Astrocyte (in vitro differentiated cells and primary cell): ENCODE results near the gene UBR2. TPM values are rescaled to one million over a fixed set of nuclear protein-coding genes. Genes with fewer than 3 reads are reported as not detected.

Experiments
- DNase-seq: peaks from one replicate; pipeline ENCODE4 v3.0.0-alpha.2; 2010; ENCODE audit warnings: low read depth
- FAIRE-seq: peaks from 2 replicates; lab custom pipeline; 2011; peaks lifted over from hg19 to GRCh38; lab: Jason Lieb, UNC
- H2AFZ ChIP-seq: 2 replicates; pipeline ENCODE4 v1.6.0; 2012; ENCODE audit warnings: low read depth, low read length, inconsistent platforms
- H3K27ac ChIP-seq: 2 replicates; pipeline ENCODE4 v1.5.1; 2011; ENCODE audit warnings: low read depth, low read length, inconsistent platforms
- H3K27me3 ChIP-seq: 2 replicates; pipeline ENCODE4 v1.6.0; 2011; ENCODE audit warnings: low read length, inconsistent platforms; ENCODE audit not compliant: insufficient read depth
- H3K36me3 ChIP-seq: 2 replicates; pipeline ENCODE4 v1.5.1; 2011; ENCODE audit warnings: low read length, inconsistent platforms; ENCODE audit not compliant: insufficient read depth
- H3K4me1 ChIP-seq: 2 replicates; pipeline ENCODE4 v1.5.1; 2011; ENCODE audit warnings: low read length, inconsistent platforms; ENCODE audit not compliant: insufficient read depth
- H3K4me2 ChIP-seq: 2 replicates; pipeline ENCODE4 v1.6.0; 2012; ENCODE audit warnings: low read length, inconsistent platforms
- H3K4me3 ChIP-seq: 2 replicates; pipeline ENCODE4 v1.5.1; 2011; ENCODE audit warnings: low read depth, mild to moderate bottlenecking, low read length, inconsistent platforms; ENCODE audit not compliant: insufficient read depth
- H3K79me2 ChIP-seq: 2 replicates; pipeline ENCODE4 v1.6.0; 2012; ENCODE audit warnings: mild to moderate bottlenecking, low read length, inconsistent platforms; ENCODE audit not compliant: insufficient read depth
- H3K9ac ChIP-seq: 2 replicates; pipeline ENCODE4 v1.6.0; 2012; ENCODE audit warnings: mild to moderate bottlenecking, low read length, inconsistent platforms
- H3K9me3 ChIP-seq: 2 replicates; pipeline ENCODE4 v1.5.1; 2012; ENCODE audit warnings: low read depth, mild to moderate bottlenecking, low read length, inconsistent platforms; ENCODE audit not compliant: insufficient read depth
- H4K20me1 ChIP-seq: 2 replicates; pipeline ENCODE4 v1.6.0; 2012; ENCODE audit warnings: low read length, inconsistent platforms; ENCODE audit not compliant: insufficient read depth
- H3K27ac Mint-ChIP-seq: one replicate; pipeline ENCODE4 v1.8.0; 2021; ENCODE audit warnings: mild to moderate bottlenecking, mixed read lengths; ENCODE audit not compliant: unreplicated experiment
- H3K27me3 Mint-ChIP-seq: one replicate; pipeline ENCODE4 v1.8.0; 2021; ENCODE audit warnings: low read depth, mixed read lengths; ENCODE audit not compliant: unreplicated experiment
- H3K36me3 Mint-ChIP-seq: one replicate; pipeline ENCODE4 v1.8.0; 2021; ENCODE audit warnings: low read depth, mixed read lengths; ENCODE audit not compliant: unreplicated experiment
- H3K4me1 Mint-ChIP-seq: one replicate; pipeline ENCODE4 v1.8.0; 2021; ENCODE audit warnings: low read depth, mixed read lengths; ENCODE audit not compliant: unreplicated experiment
- H3K4me3 Mint-ChIP-seq: one replicate; pipeline ENCODE4 v1.8.0; 2021; ENCODE audit warnings: mild to moderate bottlenecking, moderate library complexity, mixed read lengths; ENCODE audit not compliant: unreplicated experiment
- H3K9me3 Mint-ChIP-seq: one replicate; pipeline ENCODE4 v1.8.0; 2021; ENCODE audit warnings: mild to moderate bottlenecking, mixed read lengths; ENCODE audit not compliant: unreplicated experiment
- CTCF ChIP-seq: IDR thresholded peaks from 2 replicates; pipeline ENCODE4 v1.5.1; 2011; ENCODE audit warnings: low read depth, mild to moderate bottlenecking, inconsistent platforms, low read length, moderate library complexity; ENCODE audit not compliant: insufficient read depth
- EZH2 ChIP-seq: IDR thresholded peaks from 2 replicates; pipeline ENCODE4 v1.6.1; 2012; ENCODE audit warnings: mild to moderate bottlenecking, low read length, inconsistent platforms; ENCODE audit not compliant: insufficient read depth
- total RNA-seq: library from RNA; stranded (reverse); gene quantifications from 2 replicates; pipeline ENCODE4 v1.2.1, GENCODE V29; 2021

UBR2 gene
- total RNA-seq, 1 donor from 2014 or later = 23.3 TPM

GRCh38 chr6:42550277-42550676 is 13.6 kb upstream of the UBR2 start:
- Mint-ChIP-seq H3K27me3 (no peaks in the 10 kb centered on the region), H3K4me3 (no peak overlapping the region), H3K9me3 (no peaks in the 10 kb centered on the region), H3K27ac (no peak overlapping the region), H3K4me1 (peaks cover 3% of the 10 kb centered on the region), H3K36me3 (peaks cover 1% of the 10 kb centered on the region)
- no peak overlapping the region for H3K9ac ChIP-seq
- no peaks in the 10 kb centered on the region for H3K36me3 ChIP-seq
- no peak overlapping the region for H3K4me3 ChIP-seq
- H3K27ac ChIP-seq = no peak overlapping the region
- FAIRE-seq (no peak), DNase-seq (no peak)
- TF ChIP-seq CTCF (no peak), EZH2 (no peak)
- H3K4me2 ChIP-seq = no peak overlapping the region
- peaks cover 10% of the 10 kb centered on the region for H3K4me1 ChIP-seq
- H3K27me3 ChIP-seq = no peaks in the 10 kb centered on the region
- no peak overlapping the region for H2AFZ ChIP-seq
- no peaks in the 10 kb centered on the region for H3K79me2 ChIP-seq
- peaks cover 6% of the 10 kb centered on the region for H3K9me3 ChIP-seq
- no peaks in the 10 kb centered on the region for H4K20me1 ChIP-seq

- no peaks in the 10 kb centered on the region for H3K36me3 ChIP-seq
- no peaks in the 10 kb centered on the region for H3K9me3 Mint-ChIP-seq
- no peaks in the 10 kb centered on the region for H4K20me1 ChIP-seq
- H3K36me3 Mint-ChIP-seq = peaks cover 1% of the 10 kb centered on the region
- no peak overlapping the region for H3K4me2 ChIP-seq
- peaks cover 6% of the 10 kb centered on the region for H3K9me3 ChIP-seq
- peaks cover 10% of the 10 kb centered on the region for H3K4me1 ChIP-seq
- no peak overlapping the region for H3K27ac ChIP-seq
- H3K27me3 ChIP-seq = no peaks in the 10 kb centered on the region
- DNase-seq (no peak), FAIRE-seq (no peak)
- H3K27me3 Mint-ChIP-seq = no peaks in the 10 kb centered on the region
- H3K4me1 Mint-ChIP-seq = peaks cover 3% of the 10 kb centered on the region
- no peak overlapping the region for H3K4me3 Mint-ChIP-seq
- no peak overlapping the region for H3K4me3 ChIP-seq
- H3K27ac Mint-ChIP-seq = no peak overlapping the region
- H2AFZ ChIP-seq = no peak overlapping the region
- TF ChIP-seq EZH2 (no peak), CTCF (no peak)
- H3K9ac ChIP-seq = no peak overlapping the region
- no peaks in the 10 kb centered on the region for H3K79me2 ChIP-seq
Measured at GRCh38 chr6:42551217-42551616, 12.6 kb upstream of the UBR2 start.

GRCh38 chr6:42552380-42552779 is 11.4 kb upstream of the UBR2 start:
- no peaks in the 10 kb centered on the region for H3K79me2 ChIP-seq
- no peaks in the 10 kb centered on the region for H3K4me1 Mint-ChIP-seq
- peaks cover 1% of the 10 kb centered on the region for H3K36me3 Mint-ChIP-seq
- no peak overlapping the region for H3K4me3 ChIP-seq
- H4K20me1 ChIP-seq = no peaks in the 10 kb centered on the region
- no peaks in the 10 kb centered on the region for H3K36me3 ChIP-seq
- no peaks in the 10 kb centered on the region for H3K27me3 Mint-ChIP-seq
- no peak overlapping the region for H3K4me3 Mint-ChIP-seq
- H3K4me2 ChIP-seq = no peak overlapping the region
- no peaks in the 10 kb centered on the region for H3K27me3 ChIP-seq
- no peak overlapping the region for H3K9ac ChIP-seq
- H3K9me3 ChIP-seq = peaks cover 6% of the 10 kb centered on the region
- no peak overlapping the region for H2AFZ ChIP-seq
- FAIRE-seq (no peak), DNase-seq (no peak)
- no peaks in the 10 kb centered on the region for H3K9me3 Mint-ChIP-seq
- H3K4me1 ChIP-seq = peaks cover 7% of the 10 kb centered on the region
- TF ChIP-seq CTCF = no peak
- TF ChIP-seq EZH2 = no peak
- H3K27ac ChIP-seq = no peak overlapping the region
- no peak overlapping the region for H3K27ac Mint-ChIP-seq
